ENCODE measurements around the gene RXRB.

DNA sequence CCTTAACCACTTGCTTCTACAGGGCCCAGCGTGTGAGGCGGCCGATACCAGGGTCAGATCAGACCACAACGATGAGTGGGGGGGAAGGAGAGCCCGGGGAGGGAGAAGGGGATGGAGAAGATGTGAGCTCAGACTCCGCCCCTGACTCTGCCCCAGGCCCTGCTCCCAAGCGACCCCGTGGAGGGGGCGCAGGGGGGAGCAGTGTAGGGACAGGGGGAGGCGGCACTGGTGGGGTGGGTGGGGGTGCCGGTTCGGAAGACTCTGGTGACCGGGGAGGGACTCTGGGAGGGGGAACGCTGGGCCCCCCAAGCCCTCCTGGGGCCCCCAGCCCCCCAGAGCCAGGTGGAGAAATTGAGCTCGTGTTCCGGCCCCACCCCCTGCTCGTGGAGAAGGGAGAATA lies 10.7 kb upstream of the RXRB start:
- no peak for TF ChIP-seq ZNF565 (CRISPR knock-in tag; conservative IDR thresholded peaks at IDR 0.05; ENCODE audit: low read depth)
- no peak for TF ChIP-seq ARNTL (CRISPR knock-in tag; IDR thresholded peaks at IDR 0.05; ENCODE audit: borderline replicate concordance, low read depth)
- no peak for TF ChIP-seq PATZ1 (CRISPR knock-in tag; IDR thresholded peaks at IDR 0.05; ENCODE audit: borderline replicate concordance)
- TF ChIP-seq, protein P1, sequence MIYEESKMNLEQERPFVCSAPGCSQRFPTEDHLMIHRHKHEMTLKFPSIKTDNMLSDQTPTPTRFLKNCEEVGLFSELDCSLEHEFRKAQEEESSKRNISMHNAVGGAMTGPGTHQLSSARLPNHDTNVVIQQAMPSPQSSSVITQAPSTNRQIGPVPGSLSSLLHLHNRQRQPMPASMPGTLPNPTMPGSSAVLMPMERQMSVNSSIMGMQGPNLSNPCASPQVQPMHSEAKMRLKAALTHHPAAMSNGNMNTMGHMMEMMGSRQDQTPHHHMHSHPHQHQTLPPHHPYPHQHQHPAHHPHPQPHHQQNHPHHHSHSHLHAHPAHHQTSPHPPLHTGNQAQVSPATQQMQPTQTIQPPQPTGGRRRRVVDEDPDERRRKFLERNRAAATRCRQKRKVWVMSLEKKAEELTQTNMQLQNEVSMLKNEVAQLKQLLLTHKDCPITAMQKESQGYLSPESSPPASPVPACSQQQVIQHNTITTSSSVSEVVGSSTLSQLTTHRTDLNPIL (CRISPR knock-in tag; IDR thresholded peaks at IDR 0.05; ENCODE audit: low read depth): no peak
- no peak for TF ChIP-seq ISL1 (CRISPR knock-in tag; IDR thresholded peaks at IDR 0.05)
- no peak for TF ChIP-seq GLIS3 (CRISPR knock-in tag; IDR thresholded peaks at IDR 0.05)
- TF ChIP-seq OSR1 (CRISPR knock-in tag; IDR thresholded peaks at IDR 0.05): no peak
- no peak for TF ChIP-seq RARB (CRISPR knock-in tag; IDR thresholded peaks at IDR 0.05)

All from SK-N-SH treated with all-trans-retinoic acid at 6 μM for 48 hours (cell line).